ENCODE measurements around the gene SIX2. TPM values are rescaled to one million over a fixed set of nuclear protein-coding genes. Genes with fewer than 3 reads are reported as not detected.

SIX2 gene
- total and polyA plus RNA-seq, 9 of the 15 experiments (the other 6 are each of a cell fraction or from before 2014, with no cell fraction given), result not detected

- no TSS peak for BruUV-seq (replicated peaks)
- Histone ChIP-seq H3K9me1 (ENCODE audit: control insufficient read depth, insufficient read depth, low read length) (no peaks in the 10 kb centered on the region), H4K20me1 (replicated peaks; ENCODE audit: control insufficient read depth, insufficient read depth, low read length) (0 out of 2 replicates have a peak, but pooled peaks cover 7% of the 10 kb centered on the region), H2AFZ (ENCODE audit: low read depth, low read length) (no peak overlapping the region), H3K9ac (ENCODE audit: insufficient read depth in 1 of 2, low read depth in 2 of 2, low read length in 2 of 2) (no peak overlapping the region), H3K27me3 (ENCODE audit: control insufficient read depth in 2 of 2, insufficient read depth in 2 of 2, low read length in 2 of 2) (peaks cover 10 to 42% of the 10 kb centered on the region in 2 experiments), H3K4me2 (ENCODE audit: insufficient read depth, low read length) (no peak overlapping the region), H3K36me3 (ENCODE audit: control insufficient read depth, insufficient read depth, low read length) (no peaks in the 10 kb centered on the region), H3K79me2 (ENCODE audit: control insufficient read depth, insufficient read depth, low read length) (no peaks in the 10 kb centered on the region), H3K4me3 (no peak overlapping the region), H3K4me1 (replicated peaks in 1 of 2; ENCODE audit: control insufficient read depth in 2 of 2, insufficient read depth in 2 of 2, low read length in 2 of 2) (peaks cover 0 to 9% of the 10 kb centered on the region in 2 experiments; a peak in 2 of 5 replicates), H3K9me3 (replicated peaks; ENCODE audit: control insufficient read depth, insufficient read depth, low read depth, low read length) (no peaks in the 10 kb centered on the region), H3K27ac (ENCODE audit: extremely low read depth, low read depth, low read length) (no peak overlapping the region)
- in situ Hi-C loops (cut with MboI), result loop anchor here (10.0 kb wide), 1 partner anchor 929 kb away; no protein-coding TSS in a partner anchor
- ChIA-PET POLR2A (no interaction called here), CTCF (ENCODE audit: low intra/inter-chr PET ratio) (interaction anchor here (0.9 to 1.5 kb wide), 2 partner anchors 495 to 730 kb away, joined by 3 read pairs; no protein-coding TSS in a partner anchor)
- WGBS (ENCODE audit: insufficient coverage, low coverage, missing lambda C conversion rate), result 11% methylated on average over 4 of the region's 6 CpGs
- FAIRE-seq, result peak; percentile 81
- TF ChIP-seq RAD21 (CRISPR knock-in tag; conservative IDR thresholded peaks at IDR 0.05 in 1 of 2, IDR thresholded peaks at IDR 0.05 in 1 of 2) (peak; percentile 32 to 67), TEAD4 (IDR thresholded peaks at IDR 0.05; ENCODE audit: low read length) (no peak), TEAD4 (CRISPR knock-in tag; IDR thresholded peaks at IDR 0.05; ENCODE audit: borderline replicate concordance) (no peak), ARID2 (IDR thresholded peaks at IDR 0.05) (no peak), CTCF (IDR thresholded peaks at IDR 0.05 in 2 of 3, conservative IDR thresholded peaks at IDR 0.05 in 1 of 3; ENCODE audit: insufficient read depth in 2 of 3, low read depth in 1 of 3, low read length in 3 of 3) (peak; percentile 61 to 79 (median 78); a peak in 5 of 6 replicates), USF1 (CRISPR knock-in tag; IDR thresholded peaks at IDR 0.05) (no peak), SMC3 (conservative IDR thresholded peaks at IDR 0.05; ENCODE audit: insufficient read depth, low read depth, low read length) (peak; percentile 46; the same call in 1 of the 2 replicates)
- intact Hi-C loops (cut with micrococcal nuclease), result loop anchor here (5.0 kb wide), 1 partner anchor 577 kb away; no protein-coding TSS in a partner anchor
- peak; percentile 86 for ATAC-seq
- peak; percentile 59 to 68 (median 60) for DNase-seq (ENCODE audit: extremely low read depth in 1 of 4, low spot score in 3 of 4)
Measured at GRCh38 chr2:44974064-44974715, 35.1 kb downstream of the SIX2 start.

Data from K562 (cell line).